ENCODE data around the gene CALD1.

The CALD1 gene

DNA sequence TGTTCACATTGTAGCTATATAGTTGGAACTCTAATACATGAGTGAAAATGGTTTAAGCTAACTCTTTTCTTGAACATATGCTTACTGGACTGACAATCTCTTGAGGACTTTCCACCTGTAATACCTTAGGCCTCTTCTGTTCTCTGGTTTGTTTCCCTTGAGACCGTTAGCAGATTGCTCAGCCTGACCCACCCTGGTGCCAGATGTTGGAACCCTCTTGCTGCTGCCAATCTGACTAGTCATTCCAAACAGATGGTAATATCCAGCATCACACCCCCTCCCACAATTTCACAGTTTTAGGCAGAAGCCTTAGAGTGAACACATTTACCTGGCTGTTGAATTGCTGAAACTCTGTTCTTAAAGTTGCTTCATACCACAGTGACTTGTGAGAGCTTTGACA is 18.7 kb downstream of the CALD1 start:
- Histone ChIP-seq H3K9me3 (ENCODE audit: insufficient read depth, low read depth, low read length) (no peaks in the 10 kb centered on the region), H3K9ac (ENCODE audit: low read depth, low read length, poor library complexity, severe bottlenecking) (no peak overlapping the region), H2AFZ (ENCODE audit: low read length) (no peak overlapping the region), H3F3A (ENCODE audit: low read depth) (no peaks in the 10 kb centered on the region), H3K4me2 (ENCODE audit: low read depth, low read length, poor library complexity, severe bottlenecking) (no peak overlapping the region), H4K20me1 (ENCODE audit: insufficient read depth, low read length, poor library complexity, severe bottlenecking) (no peaks in the 10 kb centered on the region), H3K27me3 (ENCODE audit: insufficient read depth, low read length, poor library complexity, severe bottlenecking) (no peaks in the 10 kb centered on the region), H3K4me1 (ENCODE audit: insufficient read depth, low read length, poor library complexity, severe bottlenecking) (no peaks in the 10 kb centered on the region), H3K4me3 (ENCODE audit: low read length, poor library complexity, severe bottlenecking) (no peak overlapping the region), H3K9me2 (replicated peaks; ENCODE audit: low read depth, low read length) (no peaks in the 10 kb centered on the region), H3K79me2 (ENCODE audit: insufficient read depth, low read length) (no peaks in the 10 kb centered on the region), H3K36me3 (ENCODE audit: insufficient read depth, low read length) (no peaks in the 10 kb centered on the region)
- TF ChIP-seq, protein P1, sequence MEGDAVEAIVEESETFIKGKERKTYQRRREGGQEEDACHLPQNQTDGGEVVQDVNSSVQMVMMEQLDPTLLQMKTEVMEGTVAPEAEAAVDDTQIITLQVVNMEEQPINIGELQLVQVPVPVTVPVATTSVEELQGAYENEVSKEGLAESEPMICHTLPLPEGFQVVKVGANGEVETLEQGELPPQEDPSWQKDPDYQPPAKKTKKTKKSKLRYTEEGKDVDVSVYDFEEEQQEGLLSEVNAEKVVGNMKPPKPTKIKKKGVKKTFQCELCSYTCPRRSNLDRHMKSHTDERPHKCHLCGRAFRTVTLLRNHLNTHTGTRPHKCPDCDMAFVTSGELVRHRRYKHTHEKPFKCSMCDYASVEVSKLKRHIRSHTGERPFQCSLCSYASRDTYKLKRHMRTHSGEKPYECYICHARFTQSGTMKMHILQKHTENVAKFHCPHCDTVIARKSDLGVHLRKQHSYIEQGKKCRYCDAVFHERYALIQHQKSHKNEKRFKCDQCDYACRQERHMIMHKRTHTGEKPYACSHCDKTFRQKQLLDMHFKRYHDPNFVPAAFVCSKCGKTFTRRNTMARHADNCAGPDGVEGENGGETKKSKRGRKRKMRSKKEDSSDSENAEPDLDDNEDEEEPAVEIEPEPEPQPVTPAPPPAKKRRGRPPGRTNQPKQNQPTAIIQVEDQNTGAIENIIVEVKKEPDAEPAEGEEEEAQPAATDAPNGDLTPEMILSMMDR (conservative IDR thresholded peaks at IDR 0.05; ENCODE audit: low read length): no peak
- TF ChIP-seq EZH2phosphoT487 (IDR thresholded peaks at IDR 0.05; ENCODE audit: borderline replicate concordance): no peak

GRCh38 chr7:134799377-134799776 is 19.9 kb downstream of the CALD1 start:
- Histone ChIP-seq H3K9me3 (ENCODE audit: insufficient read depth, low read depth, low read length) (no peaks in the 10 kb centered on the region), H3K9me2 (replicated peaks; ENCODE audit: low read depth, low read length) (no peaks in the 10 kb centered on the region), H3F3A (ENCODE audit: low read depth) (no peaks in the 10 kb centered on the region), H3K79me2 (ENCODE audit: insufficient read depth, low read length) (no peaks in the 10 kb centered on the region), H3K4me3 (ENCODE audit: low read length, poor library complexity, severe bottlenecking) (no peak overlapping the region), H4K20me1 (ENCODE audit: insufficient read depth, low read length, poor library complexity, severe bottlenecking) (no peaks in the 10 kb centered on the region), H3K36me3 (ENCODE audit: insufficient read depth, low read length) (no peaks in the 10 kb centered on the region), H3K27me3 (ENCODE audit: insufficient read depth, low read length, poor library complexity, severe bottlenecking) (no peaks in the 10 kb centered on the region), H3K9ac (ENCODE audit: low read depth, low read length, poor library complexity, severe bottlenecking) (no peak overlapping the region), H3K4me1 (ENCODE audit: insufficient read depth, low read length, poor library complexity, severe bottlenecking) (no peaks in the 10 kb centered on the region), H2AFZ (ENCODE audit: low read length) (no peak overlapping the region), H3K4me2 (ENCODE audit: low read depth, low read length, poor library complexity, severe bottlenecking) (no peak overlapping the region)
- TF ChIP-seq, protein P1 (conservative IDR thresholded peaks at IDR 0.05; ENCODE audit: low read length): no peak
- no peak for TF ChIP-seq EZH2phosphoT487 (IDR thresholded peaks at IDR 0.05; ENCODE audit: borderline replicate concordance)

GRCh38 chr7:134802762-134803161 is 23.3 kb downstream of the CALD1 start:
- Histone ChIP-seq H3K27me3 (ENCODE audit: insufficient read depth, low read length, poor library complexity, severe bottlenecking) (no peaks in the 10 kb centered on the region), H3K9me2 (replicated peaks; ENCODE audit: low read depth, low read length) (no peaks in the 10 kb centered on the region), H3K4me1 (ENCODE audit: insufficient read depth, low read length, poor library complexity, severe bottlenecking) (no peaks in the 10 kb centered on the region), H3F3A (ENCODE audit: low read depth) (no peaks in the 10 kb centered on the region), H3K9ac (ENCODE audit: low read depth, low read length, poor library complexity, severe bottlenecking) (no peak overlapping the region), H3K79me2 (ENCODE audit: insufficient read depth, low read length) (no peaks in the 10 kb centered on the region), H3K4me2 (ENCODE audit: low read depth, low read length, poor library complexity, severe bottlenecking) (no peak overlapping the region), H3K4me3 (ENCODE audit: low read length, poor library complexity, severe bottlenecking) (no peak overlapping the region), H2AFZ (ENCODE audit: low read length) (no peak overlapping the region), H3K9me3 (ENCODE audit: insufficient read depth, low read depth, low read length) (no peaks in the 10 kb centered on the region), H3K36me3 (ENCODE audit: insufficient read depth, low read length) (no peaks in the 10 kb centered on the region), H4K20me1 (ENCODE audit: insufficient read depth, low read length, poor library complexity, severe bottlenecking) (no peaks in the 10 kb centered on the region)
- TF ChIP-seq, protein P1 (conservative IDR thresholded peaks at IDR 0.05; ENCODE audit: low read length): no peak
- no peak for TF ChIP-seq EZH2phosphoT487 (IDR thresholded peaks at IDR 0.05; ENCODE audit: borderline replicate concordance)

Measured in Loucy (cell line).